ENCODE results near the gene GSE1.

GSE1 gene

DNA sequence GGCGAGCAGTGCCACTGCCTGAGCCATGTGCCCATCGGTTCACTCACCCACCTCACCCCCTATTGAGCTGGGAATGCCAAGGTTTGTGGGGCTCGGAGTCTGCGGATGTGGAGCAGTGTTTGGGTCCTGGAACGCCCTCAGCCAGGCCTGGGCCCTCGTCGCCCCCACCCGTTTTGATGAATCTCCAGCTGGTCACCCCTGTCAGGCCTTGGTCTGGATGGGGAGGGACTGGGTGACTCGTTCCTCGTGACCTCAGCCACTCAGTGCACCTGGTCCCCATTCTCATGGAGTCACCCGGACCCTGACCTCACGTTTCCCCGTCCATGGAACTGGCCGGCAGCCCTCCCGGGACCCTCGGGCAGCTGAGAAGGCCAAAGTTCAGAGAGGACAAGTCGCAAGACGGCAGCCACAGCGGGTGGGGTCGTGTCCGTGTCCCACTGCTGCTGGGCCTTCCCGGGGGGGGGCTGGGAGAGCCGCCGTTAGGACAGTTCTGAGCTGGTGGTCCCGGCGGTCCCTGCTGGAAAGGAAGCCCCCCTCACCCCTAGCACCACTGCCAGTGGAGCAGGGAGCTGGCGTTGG is 23.2 kb downstream of the GSE1 start:
- no peak for DNase-seq

DNA sequence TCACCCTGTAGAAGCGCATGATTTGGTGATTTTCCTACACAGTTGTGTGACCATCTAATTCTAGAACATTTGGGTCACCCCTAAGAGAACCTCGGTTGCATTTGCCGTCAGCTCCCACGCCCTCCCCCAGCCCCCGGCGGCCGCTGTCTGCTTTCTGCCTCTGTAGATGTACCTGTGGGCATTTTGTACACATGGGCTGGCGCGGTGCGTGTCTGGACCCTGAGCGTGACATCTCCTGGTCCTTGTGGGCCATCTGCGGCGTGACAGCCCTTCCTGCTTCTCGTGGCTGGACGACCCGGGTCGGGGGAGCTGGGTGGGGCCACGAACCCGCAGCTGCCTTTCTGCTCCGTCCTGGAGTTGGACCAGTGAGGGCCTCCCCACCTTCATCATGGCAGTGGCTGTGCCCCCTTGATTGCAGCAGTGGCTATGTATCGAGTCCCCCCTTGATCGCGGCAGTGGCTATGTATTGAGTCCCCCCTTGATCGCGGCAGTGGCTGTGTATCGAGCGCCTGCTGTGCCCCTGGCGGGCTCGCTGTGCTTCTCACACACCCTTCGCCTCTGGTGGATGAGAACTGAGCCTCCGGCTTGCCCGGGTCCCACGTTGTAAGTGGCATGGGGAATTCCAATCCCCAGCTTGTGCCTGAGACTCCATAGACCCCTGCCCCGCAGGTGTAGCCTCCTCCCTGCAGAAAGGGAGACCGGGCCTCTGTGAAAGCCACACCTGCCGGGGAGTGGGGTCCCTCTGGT is 24.1 kb downstream of the GSE1 start:
- DNase-seq, result no peak

DNA sequence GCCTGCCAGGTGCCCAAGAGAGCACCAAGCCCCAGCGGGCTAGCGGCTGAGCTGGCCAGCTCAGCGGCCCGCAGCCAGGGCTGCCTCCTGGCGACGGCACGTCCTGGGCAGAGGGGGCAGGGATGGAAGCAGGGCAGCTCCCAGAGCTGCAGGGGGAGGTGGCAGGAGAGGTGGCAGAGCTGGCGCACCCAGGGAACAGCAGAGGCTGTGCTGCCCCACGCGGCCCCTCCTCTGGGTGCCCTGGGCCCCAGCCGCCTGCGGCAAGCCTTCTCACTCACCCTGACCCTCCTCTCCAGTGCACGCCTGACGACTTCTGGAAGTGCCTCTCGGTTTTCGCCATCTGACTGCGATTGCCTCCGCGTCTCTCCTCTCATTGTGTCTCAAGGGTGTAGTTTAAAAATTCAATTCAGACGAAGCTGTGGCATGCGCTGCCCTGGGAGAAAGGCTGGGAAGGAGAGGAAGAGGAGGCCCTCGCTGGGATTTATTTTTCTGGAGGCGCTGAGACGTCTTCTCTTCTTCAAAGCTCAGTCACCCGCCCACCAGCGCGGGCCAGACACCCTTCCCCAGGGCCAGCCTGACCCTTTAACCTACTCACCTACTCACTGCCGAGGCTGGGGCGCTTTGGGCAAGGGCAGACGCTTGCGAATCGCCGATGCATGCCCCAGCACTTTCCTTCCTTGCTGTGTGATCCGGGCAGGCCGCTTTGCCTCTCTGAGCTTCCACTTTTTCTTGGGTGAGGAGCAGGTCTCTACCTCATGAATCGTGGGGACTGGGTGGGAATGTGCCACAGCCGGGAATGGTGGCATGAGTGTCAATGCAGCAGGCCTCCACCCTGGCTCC is 24.9 kb downstream of the GSE1 start:
- DNase-seq, result no peak

DNA sequence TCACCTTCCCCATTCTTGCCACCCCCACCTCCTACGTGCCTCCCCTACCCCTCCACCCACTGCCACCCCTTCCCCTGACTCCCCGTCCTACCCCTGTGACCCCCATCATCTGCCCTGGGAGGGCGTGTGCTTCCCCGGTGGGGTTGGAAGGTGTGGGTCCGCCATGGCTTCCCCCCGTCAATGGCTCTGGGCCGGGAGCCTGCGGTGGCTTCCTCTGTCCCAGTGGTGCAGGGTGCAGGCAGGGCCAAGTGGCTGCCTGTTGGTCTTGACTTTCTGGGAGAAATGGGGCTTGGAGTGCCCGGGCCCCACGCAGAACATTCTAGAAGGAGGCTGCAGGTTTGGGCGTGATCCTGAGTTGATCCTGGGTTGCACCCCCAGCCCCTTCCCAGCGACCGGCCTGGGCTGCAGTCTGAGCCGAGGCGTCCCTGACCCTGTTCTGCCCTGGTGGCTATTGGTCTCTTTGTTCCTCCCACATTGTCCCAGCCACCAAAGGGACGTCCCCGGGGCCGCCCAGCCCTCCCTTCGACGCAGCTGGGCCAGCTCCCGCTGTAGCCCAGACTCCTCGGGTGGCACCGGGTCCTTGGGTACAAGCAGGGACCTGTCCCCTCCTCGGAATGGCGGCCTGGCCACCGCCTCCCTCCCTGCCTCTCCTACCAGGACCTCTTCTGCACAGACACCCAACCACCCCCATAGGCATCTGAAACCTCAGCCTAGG is 25.7 kb downstream of the GSE1 start:
- no peak for DNase-seq

DNA sequence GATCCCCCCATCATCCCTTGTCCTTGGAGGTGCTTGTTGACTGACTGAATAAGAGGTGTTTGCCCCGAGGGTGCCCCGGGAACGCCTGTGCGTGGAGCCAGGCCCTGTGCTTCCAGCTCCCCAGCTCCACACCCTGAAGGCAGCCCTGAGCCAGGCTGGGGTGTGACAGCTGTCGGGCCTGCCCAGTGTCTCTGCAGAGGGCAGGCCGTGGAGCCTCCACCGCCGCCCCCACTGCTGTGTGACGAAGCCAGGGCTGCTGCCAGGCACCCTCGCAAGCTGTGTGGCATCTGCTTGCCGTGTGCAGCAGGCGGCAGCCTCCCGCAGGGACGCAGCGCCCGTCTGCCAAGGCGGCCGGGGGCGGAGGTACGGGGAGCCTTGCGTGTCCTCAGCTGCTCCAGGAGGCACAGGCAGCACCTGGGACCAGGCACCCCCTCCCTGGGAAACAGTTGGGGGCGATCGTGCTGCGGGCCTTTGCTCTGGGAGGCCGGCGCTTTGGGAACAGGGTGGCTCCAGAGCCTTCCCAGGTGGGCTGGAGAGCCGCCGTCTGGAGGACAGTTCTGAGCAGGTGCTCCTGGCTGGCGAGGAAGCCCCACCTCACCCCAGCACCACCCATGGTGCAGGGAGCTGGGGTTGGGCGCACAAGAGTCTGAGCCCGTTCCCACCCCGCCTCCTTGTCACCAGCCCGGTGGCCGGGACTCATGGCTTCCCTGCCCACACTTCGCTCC is 26.6 kb downstream of the GSE1 start:
- DNase-seq, result no peak

DNA sequence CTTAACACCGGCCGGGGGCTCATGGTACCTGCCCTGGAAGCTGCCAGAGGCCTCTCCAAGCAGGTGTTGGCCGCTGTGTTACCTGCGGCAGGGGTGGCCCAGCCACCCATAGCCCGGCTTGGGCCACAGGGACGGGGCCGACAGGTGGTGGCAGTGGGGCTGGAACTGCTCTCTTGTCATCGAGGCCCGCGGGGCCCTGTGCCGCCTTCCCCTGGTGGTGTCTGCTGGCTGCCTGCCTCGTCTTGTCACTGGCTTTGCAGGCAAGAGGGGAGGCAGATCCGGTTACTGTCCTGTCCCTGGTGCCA is 27.1 kb downstream of the GSE1 start:
- no peak for DNase-seq

DNA sequence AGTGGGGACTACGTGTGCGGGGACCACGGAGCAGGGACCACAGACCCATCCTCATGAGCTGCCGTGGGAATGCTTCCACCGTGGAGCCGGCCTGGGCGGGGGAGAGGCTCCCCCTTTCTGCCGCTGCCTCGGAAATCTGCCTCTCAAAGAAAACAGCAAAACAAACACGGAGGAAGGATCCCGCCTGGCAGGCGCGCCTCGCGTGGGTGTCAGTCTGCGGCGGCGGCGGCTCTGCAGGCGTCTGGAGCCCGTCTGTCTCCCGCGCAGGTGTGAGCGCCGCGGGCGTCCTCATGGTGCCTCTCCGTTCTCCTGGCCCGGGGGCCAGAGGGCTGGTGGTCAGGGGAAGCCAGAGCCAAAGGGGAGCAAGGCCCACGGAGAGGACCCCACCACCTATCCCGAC is 27.5 kb downstream of the GSE1 start:
- DNase-seq, result no peak

DNA sequence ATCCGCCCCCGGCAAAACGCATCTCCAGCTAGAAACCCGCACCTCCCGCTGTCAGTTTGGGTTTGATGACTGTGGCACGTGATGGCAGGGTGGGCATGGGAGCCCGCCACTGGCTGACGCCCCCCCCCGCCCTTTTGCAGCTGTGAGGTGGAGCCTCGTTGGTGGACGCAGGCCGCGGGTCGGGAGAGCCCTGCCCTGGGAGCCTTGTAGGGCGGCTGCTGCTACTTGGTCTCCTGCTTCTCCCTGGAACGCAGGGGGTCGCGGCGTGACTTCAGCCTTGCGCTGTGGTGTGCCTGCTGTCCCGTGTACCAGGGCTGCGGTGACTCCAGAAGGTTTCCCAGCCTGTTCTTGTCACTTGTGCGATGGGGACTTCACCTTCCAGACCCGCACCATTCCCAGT is 28.2 kb downstream of the GSE1 start:
- DNase-seq, result no peak

DNA sequence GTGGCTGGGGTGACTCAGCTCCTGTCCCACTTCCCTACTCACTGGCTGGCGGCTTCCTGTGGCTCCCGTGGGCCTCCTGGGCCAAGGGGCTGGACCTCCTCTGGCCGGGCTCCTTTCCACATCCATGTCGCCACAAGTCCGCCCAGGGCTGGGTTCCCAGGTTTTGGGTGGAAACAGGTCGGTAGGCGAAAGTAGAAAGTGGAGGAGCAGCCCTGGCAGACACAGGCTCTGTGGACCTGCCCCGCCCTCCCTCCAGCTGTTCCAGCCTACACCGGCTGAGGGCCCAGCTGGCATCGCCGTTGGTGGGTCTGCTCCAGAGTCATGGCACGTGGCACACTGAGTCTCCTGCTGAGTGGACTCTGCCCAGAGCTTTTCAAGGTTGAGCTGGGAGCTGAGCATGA is 28.7 kb downstream of the GSE1 start:
- no peak for DNase-seq

DNA sequence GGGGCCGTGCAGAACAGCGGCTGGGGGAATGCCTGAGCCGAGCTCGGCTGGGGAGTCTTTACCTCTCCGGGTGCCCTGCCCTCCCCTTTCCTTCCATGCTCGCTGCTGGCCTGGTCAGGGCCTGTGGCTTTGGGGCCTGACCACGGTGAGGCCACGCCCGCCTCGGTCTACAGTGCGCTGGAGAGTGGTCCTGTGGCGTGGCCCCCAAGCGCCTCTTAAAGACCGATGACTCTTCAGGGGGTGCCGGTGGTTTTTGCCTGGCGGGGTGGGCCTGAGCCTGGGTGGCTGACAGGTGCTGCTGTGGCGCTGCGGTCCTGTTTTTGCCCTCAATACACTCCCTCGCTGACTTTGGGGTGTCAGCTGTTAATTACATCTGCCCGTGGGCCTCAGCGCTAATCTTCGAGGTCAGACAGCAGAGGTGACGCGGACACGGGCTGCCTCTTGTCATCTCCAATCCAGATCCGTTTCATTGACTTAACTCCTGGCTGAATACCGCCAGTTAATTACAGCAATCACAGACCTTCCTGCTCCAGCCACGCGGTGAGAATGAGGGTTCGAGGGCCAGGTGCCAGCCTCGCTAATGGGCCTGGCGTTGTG is 29.7 kb downstream of the GSE1 start:
- DNase-seq, result no peak

DNA sequence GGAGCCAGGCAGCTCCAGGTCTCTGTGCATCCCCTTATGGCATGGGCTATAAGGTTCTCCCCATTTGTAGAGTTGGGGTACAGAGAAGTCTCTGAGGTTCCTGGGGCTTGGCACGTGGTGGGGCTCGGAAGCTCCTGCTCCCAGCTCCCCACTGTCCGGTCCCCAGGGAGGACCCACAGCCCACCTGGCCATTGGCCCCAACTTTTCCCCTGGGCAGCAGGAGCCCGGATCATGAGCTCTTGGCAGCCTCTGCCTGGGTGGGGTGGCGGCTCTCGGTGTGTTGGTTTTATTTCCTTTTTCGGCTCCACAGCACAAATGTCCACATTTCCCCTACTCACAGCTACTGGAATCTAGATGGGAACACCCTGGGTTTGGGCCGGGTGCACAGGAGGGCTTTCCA is 30.5 kb downstream of the GSE1 start:
- no peak for DNase-seq

DNA sequence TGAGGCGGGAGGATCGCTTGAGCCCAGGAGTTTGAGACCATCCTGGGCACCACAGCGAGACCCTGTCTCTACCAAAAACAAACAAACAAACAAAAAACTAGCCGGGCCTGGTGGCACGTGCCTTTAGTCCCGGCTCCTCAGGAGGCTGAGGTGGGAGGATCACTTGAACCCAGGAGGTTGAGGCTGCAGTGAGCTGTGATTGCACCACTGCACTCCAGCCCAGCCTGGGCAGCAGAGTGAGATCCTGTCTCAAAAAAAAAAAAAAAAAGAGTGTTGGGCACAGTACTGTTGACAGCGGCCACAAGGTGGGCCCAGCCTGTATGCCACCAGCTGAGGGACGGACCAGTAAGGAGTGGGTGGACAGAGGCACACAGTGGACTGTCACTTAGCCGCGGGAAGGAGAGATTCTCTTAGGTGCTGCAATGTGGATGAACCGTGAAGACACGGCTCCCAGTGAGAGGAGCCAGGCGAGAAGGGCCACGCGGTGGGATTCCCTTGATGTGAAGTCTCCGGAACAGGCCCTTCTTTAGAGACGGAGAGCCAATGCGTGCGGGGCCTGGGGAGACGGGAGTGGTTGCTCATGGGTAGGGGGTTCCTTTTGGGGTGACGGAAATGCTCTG is 31.1 kb downstream of the GSE1 start:
- no peak for DNase-seq

DNA sequence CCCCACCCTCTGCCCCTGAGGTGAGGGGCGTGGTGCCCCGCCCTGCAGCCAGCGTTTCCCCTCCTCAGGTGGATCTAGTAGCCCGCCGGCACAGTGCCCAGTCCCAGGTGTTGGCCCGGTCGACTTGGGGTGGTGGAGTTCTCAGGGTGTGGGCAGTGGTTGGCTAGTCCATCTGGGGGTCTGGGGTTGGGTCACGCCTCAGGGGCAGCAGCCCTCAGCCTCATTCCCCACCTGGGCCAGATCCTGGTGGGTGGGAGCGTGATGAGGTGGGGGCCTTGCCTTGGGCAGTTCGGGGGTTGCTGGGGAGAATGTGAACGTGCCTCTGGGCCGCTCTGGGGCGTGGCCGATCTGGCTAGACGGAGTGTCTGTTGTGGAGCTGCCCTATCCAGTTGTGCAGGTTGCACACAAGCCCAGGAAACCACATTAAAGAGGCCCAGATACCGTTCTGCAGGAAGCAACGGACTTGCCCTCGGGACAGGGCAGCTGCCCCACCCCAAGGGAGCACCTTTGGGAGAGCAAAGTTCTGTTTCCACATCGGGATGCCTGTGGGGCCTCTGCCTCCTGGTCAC is 32.0 kb downstream of the GSE1 start:
- no peak for DNase-seq

DNA sequence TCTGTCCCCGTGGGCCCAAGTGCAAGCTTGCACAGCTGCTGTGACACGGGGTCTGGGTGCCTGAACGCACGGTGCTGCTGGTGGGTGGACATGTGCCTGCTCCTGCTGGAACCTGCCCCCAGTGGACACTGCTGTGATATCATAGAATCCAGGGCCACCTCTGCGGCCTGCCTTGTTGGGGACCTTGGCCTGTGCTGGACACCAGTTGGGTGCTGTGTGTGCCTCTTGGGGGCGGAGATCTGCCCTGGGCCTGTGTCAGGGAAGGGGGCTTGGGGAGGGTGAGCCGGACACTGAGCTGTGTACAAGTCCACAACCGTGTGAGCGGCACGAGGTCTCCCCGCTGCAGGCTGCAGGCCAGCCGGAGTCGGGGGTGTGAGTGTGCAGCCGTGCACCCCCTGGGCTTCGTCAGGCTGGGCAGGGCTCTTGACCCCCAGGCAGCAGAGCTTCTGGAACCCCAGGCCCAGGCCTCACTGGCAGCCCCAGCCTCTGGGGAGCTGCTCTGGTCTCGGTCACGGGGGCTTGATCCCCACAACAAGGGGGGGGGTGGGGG is 33.3 kb downstream of the GSE1 start:
- no peak for DNase-seq

DNA sequence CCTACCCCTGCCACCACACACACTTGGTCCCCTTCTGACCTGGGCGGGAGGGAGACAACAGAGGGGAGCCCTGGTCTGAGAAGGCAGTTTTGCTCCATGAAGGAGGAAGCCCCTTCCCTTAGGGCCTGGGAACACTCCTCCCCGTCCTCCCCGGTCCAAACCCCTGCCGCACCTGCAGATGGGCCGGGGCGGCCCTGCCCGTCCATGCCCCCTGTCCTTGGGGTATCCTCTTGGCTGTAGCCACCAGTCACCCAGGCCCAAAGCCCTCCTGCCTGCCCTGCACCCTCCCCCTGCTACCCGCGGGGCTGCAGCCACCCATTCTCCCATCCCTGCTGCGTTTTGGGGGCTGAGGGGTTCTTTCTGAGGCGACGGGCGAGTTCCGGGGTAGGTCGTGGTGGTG is 33.9 kb downstream of the GSE1 start:
- no peak for DNase-seq

DNA sequence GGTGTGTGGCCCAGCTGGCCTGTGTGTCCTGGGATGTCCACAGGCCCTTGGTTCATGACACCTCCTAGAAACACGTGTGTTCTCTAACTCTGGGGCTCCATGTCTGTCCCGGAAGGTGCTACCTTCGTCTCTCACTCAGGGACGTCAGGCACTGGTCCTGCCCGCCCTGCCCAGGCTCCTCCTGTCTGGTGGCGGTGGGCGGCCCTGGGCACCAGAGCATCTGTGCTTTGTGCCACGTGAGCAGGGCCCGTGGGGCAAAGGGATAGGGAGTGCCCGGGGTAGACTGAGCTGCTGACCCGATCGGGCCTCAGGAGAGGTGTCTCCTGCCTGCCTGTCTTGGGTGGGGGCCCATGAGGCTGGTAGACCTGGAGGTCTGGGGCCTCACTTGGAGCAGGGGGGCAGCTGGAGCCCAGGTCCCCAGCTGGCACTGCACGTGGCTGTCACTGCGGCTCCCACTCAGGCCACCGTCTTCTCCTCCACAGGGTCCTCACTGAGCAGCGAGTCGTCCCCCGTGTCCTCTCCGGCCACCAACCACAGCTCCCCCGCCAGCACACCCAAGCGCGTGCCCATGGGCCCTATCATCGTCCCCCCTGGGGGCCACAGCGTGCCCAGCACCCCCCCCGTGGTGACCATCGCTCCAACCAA is 35.1 kb downstream of the GSE1 start:
- DNase-seq, result no peak

DNA sequence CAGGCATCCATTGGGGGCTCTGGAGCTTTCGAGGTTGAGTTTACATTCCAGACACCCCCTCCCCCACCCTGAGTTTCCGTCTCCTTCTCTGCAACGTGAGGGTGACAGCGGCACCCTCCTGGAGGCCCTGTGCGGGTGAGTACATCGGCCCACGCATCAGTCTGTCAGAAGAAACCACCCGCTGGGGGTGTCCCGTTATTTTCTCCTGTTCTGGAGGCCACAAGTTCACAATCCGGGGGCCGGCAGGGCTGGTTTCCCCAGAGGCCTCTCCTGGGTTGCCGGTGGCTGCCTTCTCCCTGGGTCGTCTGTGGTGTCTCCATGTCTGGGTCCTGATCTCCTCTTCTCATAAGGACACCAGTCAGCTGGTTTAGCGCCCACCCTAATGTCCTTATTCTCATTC is 35.7 kb downstream of the GSE1 start:
- DNase-seq, result no peak

DNA sequence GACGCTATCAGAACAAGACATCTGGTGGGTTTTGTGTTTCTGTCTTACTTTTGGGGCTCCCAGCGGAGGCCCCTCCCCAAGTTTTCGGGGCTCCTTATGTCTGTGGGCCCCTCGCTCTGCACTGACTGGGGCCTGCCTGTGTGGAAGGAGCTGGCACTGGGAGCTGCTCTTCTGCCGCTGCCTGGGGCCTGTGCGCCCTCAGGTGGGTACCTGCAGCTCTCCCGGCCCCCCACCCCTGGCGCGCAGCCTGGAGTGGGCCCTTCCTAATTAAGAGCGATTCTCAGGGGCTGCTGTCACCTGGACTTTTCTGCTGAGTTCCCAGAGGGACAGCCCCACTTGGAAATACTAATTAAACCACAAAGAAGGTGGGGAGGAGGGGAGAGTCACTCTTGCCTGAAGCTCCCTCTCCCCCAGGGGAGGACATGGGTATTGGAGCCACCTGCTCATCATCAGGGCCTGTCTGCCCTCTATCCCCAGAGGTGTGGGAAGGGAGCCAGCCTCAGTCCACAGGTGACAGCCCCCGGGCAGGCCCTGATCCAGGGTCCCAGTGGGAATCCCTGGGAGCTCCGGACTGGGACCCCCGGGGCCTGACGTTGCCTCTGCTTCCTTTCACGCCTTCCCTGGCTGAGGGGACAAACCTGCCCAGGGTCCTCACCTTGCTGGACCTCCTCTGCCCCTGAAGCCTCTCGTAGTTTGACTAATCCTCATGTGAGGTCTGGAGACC is 36.5 kb downstream of the GSE1 start:
- no peak for DNase-seq

DNA sequence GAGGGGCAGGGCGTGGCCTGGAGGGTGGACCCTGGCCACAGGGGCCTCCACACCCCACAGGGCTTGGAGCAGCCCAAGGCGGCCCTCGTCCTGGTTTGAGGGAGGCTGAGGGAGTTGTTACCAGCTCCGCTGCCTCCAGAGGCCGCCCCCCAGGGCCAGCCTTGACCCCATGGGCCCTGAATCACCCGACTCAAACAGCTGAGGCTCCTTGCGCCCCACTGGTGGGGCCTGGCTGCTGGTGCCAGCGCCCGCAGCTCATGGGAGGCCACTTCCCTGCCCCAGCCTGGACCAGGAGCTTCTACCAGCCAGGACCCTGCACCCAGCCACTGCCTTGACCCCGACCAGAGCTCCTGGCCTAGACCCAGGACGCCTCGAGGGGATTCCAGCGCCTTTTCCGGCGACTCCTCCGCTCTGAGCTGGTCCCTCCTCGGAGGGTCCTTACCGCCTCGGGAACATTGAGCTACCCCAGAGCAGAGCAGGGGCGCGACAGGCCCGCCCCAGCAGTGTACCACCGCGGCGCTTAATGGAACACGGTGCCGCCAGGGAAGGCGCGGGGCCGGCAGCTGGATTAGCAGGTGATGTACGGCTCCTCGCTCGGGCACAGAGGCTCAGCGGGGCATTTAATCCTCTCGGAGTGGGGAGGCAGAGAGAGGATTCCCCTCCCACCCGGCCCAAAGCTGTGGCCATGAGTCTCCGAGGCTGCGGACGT is 37.2 kb downstream of the GSE1 start:
- DNase-seq, result no peak
